HEK293T (cell line): ENCODE measurements around the gene CHMP3.

Experiments
- BHLHE40 ChIP-seq: fragments of 450-650 bp; IDR thresholded peaks from 2 replicates; pipeline ENCODE4 v1.6.1; 2016; ENCODE audit warnings: mild to moderate bottlenecking, moderate library complexity, borderline replicate concordance
- ELF4 ChIP-seq: fragments of 450-650 bp; IDR thresholded peaks from 2 replicates; pipeline ENCODE4 v1.6.1; 2017; ENCODE audit warnings: antibody characterized with exemption
- FOXA1 ChIP-seq: fragments of 450-650 bp; IDR thresholded peaks from 2 replicates; pipeline ENCODE4 v1.6.1; 2016; ENCODE audit warnings: mild to moderate bottlenecking
- FOXK2 ChIP-seq: fragments of 450-650 bp; IDR thresholded peaks from 2 replicates; pipeline ENCODE4 v1.6.1; 2016; ENCODE audit warnings: mild to moderate bottlenecking
- FOXM1 ChIP-seq: fragments of 450-650 bp; IDR thresholded peaks from 2 replicates; pipeline ENCODE4 v1.6.1; 2017; ENCODE audit warnings: mild to moderate bottlenecking, borderline replicate concordance
- HDGF ChIP-seq: fragments of 450-650 bp; IDR thresholded peaks from 2 replicates; pipeline ENCODE4 v1.6.1; 2017; ENCODE audit warnings: antibody characterized with exemption, borderline replicate concordance
- L3MBTL2 ChIP-seq: fragments of 450-650 bp; conservative IDR thresholded peaks from 2 replicates; pipeline ENCODE4 v1.6.1; 2016; ENCODE audit warnings: mild to moderate bottlenecking
- LEF1 ChIP-seq: fragments of 450-650 bp; IDR thresholded peaks from 2 replicates; pipeline ENCODE4 v1.6.1; 2017; ENCODE audit warnings: mild to moderate bottlenecking, borderline replicate concordance
- NFRKB ChIP-seq: fragments of 450-650 bp; IDR thresholded peaks from 2 replicates; pipeline ENCODE4 v1.6.1; 2016; ENCODE audit warnings: mild to moderate bottlenecking, moderate library complexity
- SP1 ChIP-seq: fragments of 450-650 bp; IDR thresholded peaks from 2 replicates; pipeline ENCODE4 v1.6.1; 2017
- SUZ12 ChIP-seq: fragments of 450-650 bp; IDR thresholded peaks from 2 replicates; pipeline ENCODE4 v1.6.1; 2016; ENCODE audit warnings: mild to moderate bottlenecking
- TARDBP ChIP-seq: fragments of 450-650 bp; IDR thresholded peaks from 2 replicates; pipeline ENCODE4 v1.6.1; 2016
- ZNF384 ChIP-seq: fragments of 450-650 bp; IDR thresholded peaks from 2 replicates; pipeline ENCODE4 v1.6.1; 2016
- TF ChIP-seq, protein P1 (sequence below): fragments of 450-650 bp; IDR thresholded peaks from 2 replicates; pipeline ENCODE4 v1.6.1; 2016

DNA sequence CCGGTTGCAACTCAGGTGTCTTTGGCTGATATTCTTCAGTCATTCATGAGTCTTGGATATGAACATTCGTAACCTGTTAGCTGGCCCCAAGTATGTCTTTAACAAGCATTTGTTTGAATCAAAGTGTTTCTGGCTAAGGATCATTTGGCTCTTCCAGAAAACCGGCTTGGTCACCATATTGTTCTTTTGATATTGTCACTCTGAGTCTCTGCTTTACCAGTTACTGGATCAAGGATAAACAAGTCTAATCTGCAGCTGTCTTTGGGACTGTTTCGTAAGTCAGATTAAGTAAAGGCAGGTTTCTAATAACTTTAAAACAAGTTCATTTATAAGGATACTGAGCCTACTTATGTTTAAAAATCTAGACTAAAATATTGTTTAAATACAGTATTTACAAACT lies 73.0 kb downstream of the CHMP3 start:
- no peak for TF ChIP-seq ELF4
- TF ChIP-seq ZNF384, result no peak
- no peak for TF ChIP-seq BHLHE40
- TF ChIP-seq SP1, result no peak
- TF ChIP-seq FOXM1, result no peak
- no peak for TF ChIP-seq NFRKB
- no peak for TF ChIP-seq HDGF
- no peak for TF ChIP-seq L3MBTL2
- TF ChIP-seq FOXA1, result no peak
- no peak for TF ChIP-seq FOXK2
- no peak for TF ChIP-seq TARDBP
- no peak for TF ChIP-seq LEF1
- TF ChIP-seq SUZ12, result no peak
- TF ChIP-seq, protein P1, sequence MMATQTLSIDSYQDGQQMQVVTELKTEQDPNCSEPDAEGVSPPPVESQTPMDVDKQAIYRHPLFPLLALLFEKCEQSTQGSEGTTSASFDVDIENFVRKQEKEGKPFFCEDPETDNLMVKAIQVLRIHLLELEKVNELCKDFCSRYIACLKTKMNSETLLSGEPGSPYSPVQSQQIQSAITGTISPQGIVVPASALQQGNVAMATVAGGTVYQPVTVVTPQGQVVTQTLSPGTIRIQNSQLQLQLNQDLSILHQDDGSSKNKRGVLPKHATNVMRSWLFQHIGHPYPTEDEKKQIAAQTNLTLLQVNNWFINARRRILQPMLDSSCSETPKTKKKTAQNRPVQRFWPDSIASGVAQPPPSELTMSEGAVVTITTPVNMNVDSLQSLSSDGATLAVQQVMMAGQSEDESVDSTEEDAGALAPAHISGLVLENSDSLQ, result no peak
